ENCODE results near the gene RAB31. TPM values are rescaled to one million over a fixed set of nuclear protein-coding genes. Genes with fewer than 3 reads are reported as not detected.

RAB31 gene
- total RNA-seq, 1 donor from 2014 or later: 18.9 TPM

DNA sequence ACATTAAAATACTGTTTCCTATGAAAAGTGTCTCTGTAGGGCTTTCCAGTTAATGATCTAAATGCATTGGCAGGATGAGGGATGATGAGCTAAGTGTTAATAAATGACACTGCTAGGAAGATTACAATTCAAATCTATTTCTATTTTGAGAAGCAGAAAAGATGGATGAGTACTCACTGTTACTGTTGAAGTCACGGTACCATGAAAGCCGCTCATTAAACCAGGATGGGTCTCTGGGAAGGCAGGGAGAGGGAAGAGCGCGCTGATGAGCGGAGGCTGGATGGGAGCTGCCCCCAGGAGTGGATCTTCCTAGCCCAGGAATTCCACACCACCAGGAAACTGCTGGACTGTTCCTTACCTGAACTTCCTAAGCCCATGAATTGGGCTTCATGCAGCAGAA, 150.5 kb downstream of the RAB31 start:
- no peak for DNase-seq (ENCODE audit: low read depth, low spot score)
- no peak overlapping the region for H3K4me3 Mint-ChIP-seq
- no peak for TF ChIP-seq CTCF (conservative IDR thresholded peaks at IDR 0.05)
- peaks cover 3% of the 10 kb centered on the region for H3K36me3 Mint-ChIP-seq (ENCODE audit: low read depth)
- H3K9me3 Mint-ChIP-seq: no peaks in the 10 kb centered on the region
- no peaks in the 10 kb centered on the region for H3K27me3 Mint-ChIP-seq (ENCODE audit: low read depth)
- H3K4me1 Mint-ChIP-seq: peaks cover 10% of the 10 kb centered on the region
- H3K27ac Mint-ChIP-seq (ENCODE audit: unreplicated experiment): no peak overlapping the region

DNA sequence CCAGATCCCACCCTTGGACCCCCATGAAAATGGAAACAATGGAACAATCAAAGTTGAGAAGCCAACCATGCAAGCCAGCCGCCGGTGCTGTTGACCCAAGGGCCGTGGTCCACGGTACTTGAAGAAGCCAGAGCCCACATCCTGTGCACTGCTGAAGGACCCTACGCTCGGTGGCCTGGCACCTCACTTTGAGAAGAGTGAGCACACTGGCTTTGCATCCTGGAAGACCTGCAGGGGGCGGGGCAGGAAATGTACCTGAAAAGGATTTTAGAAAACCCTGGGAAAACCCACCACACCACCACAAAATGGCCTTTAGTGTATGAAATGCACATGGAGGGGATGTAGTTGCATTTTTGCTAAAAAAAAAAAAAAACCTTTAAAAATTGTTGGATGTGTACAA, 151.1 kb downstream of the RAB31 start:
- Mint-ChIP-seq H3K36me3 (ENCODE audit: low read depth) (peaks cover 3% of the 10 kb centered on the region), H3K27me3 (ENCODE audit: low read depth) (no peaks in the 10 kb centered on the region), H3K27ac (ENCODE audit: unreplicated experiment) (no peak overlapping the region), H3K9me3 (no peaks in the 10 kb centered on the region), H3K4me1 (peaks cover 10% of the 10 kb centered on the region), H3K4me3 (no peak overlapping the region)
- TF ChIP-seq CTCF (conservative IDR thresholded peaks at IDR 0.05): no peak
- DNase-seq (ENCODE audit: low read depth, low spot score): no peak

- Mint-ChIP-seq H3K4me1 (peaks cover 10% of the 10 kb centered on the region), H3K27ac (ENCODE audit: unreplicated experiment) (no peak overlapping the region), H3K36me3 (ENCODE audit: low read depth) (peaks cover 8% of the 10 kb centered on the region), H3K27me3 (ENCODE audit: low read depth) (no peaks in the 10 kb centered on the region), H3K4me3 (no peak overlapping the region), H3K9me3 (peaks cover 5% of the 10 kb centered on the region)
- no peak for TF ChIP-seq CTCF (conservative IDR thresholded peaks at IDR 0.05)
- no peak for DNase-seq (ENCODE audit: low read depth, low spot score)
Observed at GRCh38 chr18:9860682-9861081, 152.6 kb downstream of the RAB31 start.

GRCh38 chr18:9861157-9861556, 153.1 kb downstream of the RAB31 start:
- H3K4me3 Mint-ChIP-seq: no peak overlapping the region
- H3K9me3 Mint-ChIP-seq: peaks cover 9% of the 10 kb centered on the region
- no peak overlapping the region for H3K27ac Mint-ChIP-seq (ENCODE audit: unreplicated experiment)
- peaks cover 13% of the 10 kb centered on the region for H3K36me3 Mint-ChIP-seq (ENCODE audit: low read depth)
- TF ChIP-seq CTCF (conservative IDR thresholded peaks at IDR 0.05): no peak
- DNase-seq (ENCODE audit: low read depth, low spot score): no peak
- peaks cover 10% of the 10 kb centered on the region for H3K4me1 Mint-ChIP-seq
- no peaks in the 10 kb centered on the region for H3K27me3 Mint-ChIP-seq (ENCODE audit: low read depth)

DNA sequence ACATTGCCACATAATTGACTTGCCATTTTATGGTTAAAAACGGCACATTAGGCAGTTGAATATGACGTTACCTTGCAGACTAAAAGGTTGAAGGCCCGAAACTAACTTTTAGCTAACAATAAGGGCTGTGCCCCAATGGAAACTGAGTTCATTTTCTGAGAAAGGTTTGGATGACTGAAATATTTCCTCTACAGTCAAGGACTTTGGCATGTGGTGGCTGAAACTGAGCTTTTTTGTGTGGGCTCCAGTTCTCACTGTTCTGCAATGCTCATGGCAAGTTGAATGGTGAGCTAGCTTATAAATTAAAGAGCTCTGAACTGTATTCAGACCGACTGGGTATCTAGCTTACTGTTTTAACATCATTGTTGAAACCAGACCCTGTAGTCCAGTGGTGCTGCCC, 153.8 kb downstream of the RAB31 start:
- TF ChIP-seq CTCF (conservative IDR thresholded peaks at IDR 0.05): no peak
- peaks cover 16% of the 10 kb centered on the region for H3K36me3 Mint-ChIP-seq (ENCODE audit: low read depth)
- DNase-seq (ENCODE audit: low read depth, low spot score): no peak
- H3K27me3 Mint-ChIP-seq (ENCODE audit: low read depth): no peaks in the 10 kb centered on the region
- H3K4me1 Mint-ChIP-seq: peaks cover 10% of the 10 kb centered on the region
- peaks cover 10% of the 10 kb centered on the region for H3K9me3 Mint-ChIP-seq
- no peak overlapping the region for H3K4me3 Mint-ChIP-seq
- no peak overlapping the region for H3K27ac Mint-ChIP-seq (ENCODE audit: unreplicated experiment)

- DNase-seq (ENCODE audit: low read depth, low spot score): no peak
- Mint-ChIP-seq H3K27me3 (ENCODE audit: low read depth) (no peaks in the 10 kb centered on the region), H3K4me1 (peaks cover 10% of the 10 kb centered on the region), H3K4me3 (no peak overlapping the region), H3K36me3 (ENCODE audit: low read depth) (peaks cover 17% of the 10 kb centered on the region), H3K27ac (ENCODE audit: unreplicated experiment) (no peak overlapping the region), H3K9me3 (peaks cover 12% of the 10 kb centered on the region)
- no peak for TF ChIP-seq CTCF (conservative IDR thresholded peaks at IDR 0.05)
Observed at GRCh38 chr18:9862686-9863085, 154.6 kb downstream of the RAB31 start.

Data from neural crest cell (in vitro differentiated cells).